HepG2 (cell line): ENCODE data around the gene SYPL2. TPM values are rescaled to one million over a fixed set of nuclear protein-coding genes. Genes with fewer than 3 reads are reported as not detected.

Source experiments
- BATF2 ChIP-seq: sonication (generic); formaldehyde crosslinking; IDR thresholded peaks from 2 replicates; pipeline ENCODE4 v1.8.0; 2022; ENCODE audit warnings: mild to moderate bottlenecking, missing genetic modification reagents, moderate library complexity
- HOXA5 ChIP-seq: sonication (generic); formaldehyde crosslinking; IDR thresholded peaks from 2 replicates; pipeline ENCODE4 v1.4.0; 2020; ENCODE audit warnings: missing genetic modification reagents
- JARID2 ChIP-seq: sonication (generic); formaldehyde crosslinking; IDR thresholded peaks from 2 replicates; pipeline ENCODE4 v1.8.1; 2023; ENCODE audit warnings: missing genetic modification reagents, inconsistent platforms; ENCODE audit not compliant: insufficient replicate concordance
- KLF11 ChIP-seq: IDR thresholded peaks from 2 replicates; pipeline ENCODE4 v1.6.1; 2016; ENCODE audit warnings: missing compliant biosample characterization
- MAFK ChIP-seq, 2 experiments: IDR thresholded peaks in 1 of 2; conservative IDR thresholded peaks in 1 of 2; 2 replicates each; pipeline ENCODE4 v1.6.1; 2011; ENCODE audit warnings: improper control_type of control experiment in 2 of 2, low read length in 2 of 2
- SCMH1 ChIP-seq: sonication (generic); formaldehyde crosslinking; IDR thresholded peaks from 2 replicates; pipeline ENCODE4 v1.9.0; 2021; ENCODE audit warnings: missing genetic modification reagents, mild to moderate bottlenecking, borderline replicate concordance
- ZNF30 ChIP-seq: sonication (generic); formaldehyde crosslinking; IDR thresholded peaks from 2 replicates; pipeline ENCODE4 v1.5.0; 2020; ENCODE audit warnings: mild to moderate bottlenecking, missing genetic modification reagents
- ZNF484 ChIP-seq: sonication (generic); formaldehyde crosslinking; IDR thresholded peaks from 2 replicates; pipeline ENCODE4 v1.5.1; 2020; ENCODE audit warnings: mild to moderate bottlenecking, low read depth, missing genetic modification reagents, borderline replicate concordance
- ZNF646 ChIP-seq: sonication (generic); formaldehyde crosslinking; IDR thresholded peaks from 2 replicates; pipeline ENCODE4 v1.9.0; 2021; ENCODE audit warnings: mild to moderate bottlenecking, missing genetic modification reagents
- ZNF7 ChIP-seq: IDR thresholded peaks from 2 replicates; pipeline ENCODE4 v1.6.1; 2016; ENCODE audit warnings: missing biosample characterization, missing genetic modification reagents
- ZNF749 ChIP-seq: sonication (generic); formaldehyde crosslinking; IDR thresholded peaks from 2 replicates; pipeline ENCODE4 v1.8.0; 2022; ENCODE audit warnings: mild to moderate bottlenecking, missing genetic modification reagents, moderate library complexity, borderline replicate concordance
- ZNF781 ChIP-seq: sonication (generic); formaldehyde crosslinking; IDR thresholded peaks from 2 replicates; pipeline ENCODE4 v1.5.1; 2020; ENCODE audit warnings: borderline replicate concordance, mild to moderate bottlenecking, missing genetic modification reagents; ENCODE audit errors: not compliant biosample characterization
- polyA plus RNA-seq, 8 experiments: library from polyadenylated mRNA; depleted of rRNA in 3 of 8; stranded (reverse) in 7 of 8; unstranded in 1 of 8; fragments of >200 nt; fragmentation: Illumina TruSeq in 4 of 8; extraction: Trizol in 4 of 8; gene quantifications; 2 replicates each; pipeline versions ENCODE4 v1.2.1 to v1.2.3, GENCODE V29; 2011 to 2016; ENCODE audit warnings: low read depth in 4 of 8, missing spikeins in 1 of 8, mixed read lengths in 1 of 8; ENCODE audit not compliant: insufficient read depth in 1 of 8
- total RNA-seq, 5 experiments: library from RNA; depleted of rRNA; stranded (reverse); fragments of >200 nt; fragmentation: Illumina TruSeq; extraction: Trizol; gene quantifications; 2 replicates each; pipeline ENCODE4 v1.2.3, GENCODE V29; 2016; ENCODE audit warnings: low read depth in 1 of 5
- TF ChIP-seq, protein P1 (sequence below): IDR thresholded peaks from 2 replicates; pipeline ENCODE4 v1.6.1; 2016; ENCODE audit warnings: mild to moderate bottlenecking
- TF ChIP-seq, protein P2 (sequence below): sonication (generic); formaldehyde crosslinking; conservative IDR thresholded peaks from 2 replicates; pipeline ENCODE4 v1.4.0; 2020; ENCODE audit warnings: missing genetic modification reagents
- TF ChIP-seq, protein P3 (sequence below): sonication (generic); formaldehyde crosslinking; IDR thresholded peaks from 2 replicates; pipeline ENCODE4 v1.4.0; 2020; ENCODE audit warnings: missing genetic modification reagents, borderline replicate concordance

SYPL2 gene
- total and polyA plus RNA-seq, 2 of the 13 experiments (the other 11 are each of a cell fraction or from before 2014, with no cell fraction given) = 0.17 to 0.24 TPM

- TF ChIP-seq ZNF646 = no peak
- no peak for TF ChIP-seq SCMH1
- TF ChIP-seq, protein P1, sequence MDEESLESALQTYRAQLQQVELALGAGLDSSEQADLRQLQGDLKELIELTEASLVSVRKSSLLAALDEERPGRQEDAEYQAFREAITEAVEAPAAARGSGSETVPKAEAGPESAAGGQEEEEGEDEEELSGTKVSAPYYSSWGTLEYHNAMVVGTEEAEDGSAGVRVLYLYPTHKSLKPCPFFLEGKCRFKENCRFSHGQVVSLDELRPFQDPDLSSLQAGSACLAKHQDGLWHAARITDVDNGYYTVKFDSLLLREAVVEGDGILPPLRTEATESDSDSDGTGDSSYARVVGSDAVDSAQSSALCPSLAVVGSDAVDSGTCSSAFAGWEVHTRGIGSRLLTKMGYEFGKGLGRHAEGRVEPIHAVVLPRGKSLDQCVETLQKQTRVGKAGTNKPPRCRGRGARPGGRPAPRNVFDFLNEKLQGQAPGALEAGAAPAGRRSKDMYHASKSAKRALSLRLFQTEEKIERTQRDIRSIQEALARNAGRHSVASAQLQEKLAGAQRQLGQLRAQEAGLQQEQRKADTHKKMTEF (CRISPR knock-in tag) = peak; percentile 62; the same call in 1 of the 2 replicates
- TF ChIP-seq, protein P2, sequence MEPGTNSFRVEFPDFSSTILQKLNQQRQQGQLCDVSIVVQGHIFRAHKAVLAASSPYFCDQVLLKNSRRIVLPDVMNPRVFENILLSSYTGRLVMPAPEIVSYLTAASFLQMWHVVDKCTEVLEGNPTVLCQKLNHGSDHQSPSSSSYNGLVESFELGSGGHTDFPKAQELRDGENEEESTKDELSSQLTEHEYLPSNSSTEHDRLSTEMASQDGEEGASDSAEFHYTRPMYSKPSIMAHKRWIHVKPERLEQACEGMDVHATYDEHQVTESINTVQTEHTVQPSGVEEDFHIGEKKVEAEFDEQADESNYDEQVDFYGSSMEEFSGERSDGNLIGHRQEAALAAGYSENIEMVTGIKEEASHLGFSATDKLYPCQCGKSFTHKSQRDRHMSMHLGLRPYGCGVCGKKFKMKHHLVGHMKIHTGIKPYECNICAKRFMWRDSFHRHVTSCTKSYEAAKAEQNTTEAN (CRISPR knock-in tag) = no peak
- no peak for TF ChIP-seq KLF11 (CRISPR knock-in tag)
- 0 out of 2 replicates have a peak, but pooled peaks have one; percentile 52 for TF ChIP-seq ZNF749 (CRISPR knock-in tag)
- TF ChIP-seq ZNF7 (CRISPR knock-in tag) = no peak
- peak; percentile 57 for TF ChIP-seq JARID2 (CRISPR knock-in tag)
- no peak for TF ChIP-seq MAFK (conservative IDR thresholded peaks at IDR 0.05 in 1 of 2, IDR thresholded peaks at IDR 0.05 in 1 of 2; ENCODE audit: low read length in 2 of 2)
- TF ChIP-seq, protein P3, sequence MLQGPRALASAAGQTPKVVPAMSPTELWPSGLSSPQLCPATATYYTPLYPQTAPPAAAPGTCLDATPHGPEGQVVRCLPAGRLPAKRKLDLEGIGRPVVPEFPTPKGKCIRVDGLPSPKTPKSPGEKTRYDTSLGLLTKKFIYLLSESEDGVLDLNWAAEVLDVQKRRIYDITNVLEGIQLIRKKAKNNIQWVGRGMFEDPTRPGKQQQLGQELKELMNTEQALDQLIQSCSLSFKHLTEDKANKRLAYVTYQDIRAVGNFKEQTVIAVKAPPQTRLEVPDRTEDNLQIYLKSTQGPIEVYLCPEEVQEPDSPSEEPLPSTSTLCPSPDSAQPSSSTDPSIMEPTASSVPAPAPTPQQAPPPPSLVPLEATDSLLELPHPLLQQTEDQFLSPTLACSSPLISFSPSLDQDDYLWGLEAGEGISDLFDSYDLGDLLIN = no peak; the same call in 1 of the 2 replicates
- no peak for TF ChIP-seq ZNF30 (CRISPR knock-in tag)
- peak; percentile 72 for TF ChIP-seq HOXA5 (CRISPR knock-in tag)
- no peak for TF ChIP-seq BATF2
- TF ChIP-seq ZNF484 = no peak
- peak; percentile 34 for TF ChIP-seq ZNF781 (CRISPR knock-in tag)
Measured at GRCh38 chr1:109483672-109484518, 17.5 kb downstream of the SYPL2 start, which contains the start of gene ATXN7L2 (continued).
